T-helper 17 cell (primary cell): ENCODE measurements around the gene FCAMR. TPM values are rescaled to one million over a fixed set of nuclear protein-coding genes. Genes with fewer than 3 reads are reported as not detected.
"Not testable (repeated sequence)": the region's sequence is repeated elsewhere in the genome, so short reads cannot be mapped to it uniquely, and the experiment has no call there.

Experiments used
- ATAC-seq: fragments of 150-1000 bp; cut with Tn5 transposase; 2 replicates; pipeline ENCODE4 v1.10.0; 2021; ENCODE audit warnings: mild to moderate bottlenecking, moderate library complexity
- DNase-seq, 3 donors: peaks; one replicate each; pipeline versions ENCODE4 v3.0.0 to v3.0.0-alpha.2; 2020 to 2021
- H3K9me3 ChIP-seq: one replicate; pipeline ENCODE4 v1.7.0; 2013; ENCODE audit warnings: low read length, mild to moderate bottlenecking; ENCODE audit not compliant: control insufficient read depth, poor library complexity, severe bottlenecking
- H3K27ac Mint-ChIP-seq: one replicate; pipeline ENCODE4 v1.8.0; 2022; ENCODE audit warnings: mild to moderate bottlenecking, moderate library complexity, mixed read lengths
- H3K27me3 Mint-ChIP-seq: one replicate; pipeline ENCODE4 v1.8.0; 2022; ENCODE audit warnings: mixed read lengths
- H3K36me3 Mint-ChIP-seq: one replicate; pipeline ENCODE4 v1.8.0; 2022; ENCODE audit warnings: low read depth, mixed read lengths
- H3K4me1 Mint-ChIP-seq: one replicate; pipeline ENCODE4 v1.8.0; 2022; ENCODE audit warnings: mild to moderate bottlenecking, mixed read lengths
- H3K4me3 Mint-ChIP-seq: one replicate; pipeline ENCODE4 v1.8.0; 2022; ENCODE audit warnings: mild to moderate bottlenecking, moderate library complexity, mixed read lengths
- total RNA-seq, 4 donors: library from RNA in 2 of 4; stranded (reverse) in 2 of 4; gene quantifications; one replicate each; pipeline ENCODE4 v1.2.3 and lab custom pipeline; 2022 to 2026

Gene FCAMR
- total RNA-seq, 2 donors from 2014 or later: not detected

- no peaks in the 10 kb centered on the region for H3K36me3 Mint-ChIP-seq
Observed at GRCh38 chr1:206930210-206930798, 40.0 kb downstream of the FCAMR start.

DNA sequence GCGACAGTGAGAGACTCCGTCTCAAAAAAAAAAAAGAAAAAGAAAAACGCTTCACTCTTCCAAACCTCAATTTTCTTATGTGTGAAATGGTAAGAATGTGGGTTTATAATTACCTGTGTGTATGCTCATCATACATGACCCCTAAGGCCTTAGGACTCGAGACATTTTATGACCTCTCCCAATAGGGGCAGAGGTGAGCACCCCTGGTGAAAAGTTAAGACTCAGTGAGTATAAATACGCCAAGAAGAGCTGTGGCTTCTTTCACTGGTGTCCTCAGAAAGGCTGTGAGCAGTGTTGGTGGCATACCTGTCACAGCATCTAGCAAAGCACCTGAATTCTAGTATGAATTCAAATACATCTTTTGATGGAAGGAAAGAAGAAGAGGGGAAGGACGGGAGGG is 40.7 kb downstream of the FCAMR start:
- Mint-ChIP-seq H3K27ac (peak overlapping the region; percentile 81), H3K4me1 (peaks cover 31% of the 10 kb centered on the region), H3K36me3 (no peaks in the 10 kb centered on the region), H3K27me3 (no peaks in the 10 kb centered on the region), H3K4me3 (no peak overlapping the region)
- ATAC-seq (no peak), DNase-seq (no peak)
- no peaks in the 10 kb centered on the region for H3K9me3 ChIP-seq

More at GRCh38 chr1:206930210-206930798, 40.0 kb downstream of the FCAMR start:
- H3K4me1 Mint-ChIP-seq: peaks cover 33% of the 10 kb centered on the region
- peak overlapping the region; percentile 66 for H3K4me3 Mint-ChIP-seq
- DNase-seq: no peak
- H3K27ac Mint-ChIP-seq: peak overlapping the region; percentile 81
- ATAC-seq: peak; percentile 47
- H3K9me3 ChIP-seq: no peaks in the 10 kb centered on the region
- no peaks in the 10 kb centered on the region for H3K27me3 Mint-ChIP-seq

DNA sequence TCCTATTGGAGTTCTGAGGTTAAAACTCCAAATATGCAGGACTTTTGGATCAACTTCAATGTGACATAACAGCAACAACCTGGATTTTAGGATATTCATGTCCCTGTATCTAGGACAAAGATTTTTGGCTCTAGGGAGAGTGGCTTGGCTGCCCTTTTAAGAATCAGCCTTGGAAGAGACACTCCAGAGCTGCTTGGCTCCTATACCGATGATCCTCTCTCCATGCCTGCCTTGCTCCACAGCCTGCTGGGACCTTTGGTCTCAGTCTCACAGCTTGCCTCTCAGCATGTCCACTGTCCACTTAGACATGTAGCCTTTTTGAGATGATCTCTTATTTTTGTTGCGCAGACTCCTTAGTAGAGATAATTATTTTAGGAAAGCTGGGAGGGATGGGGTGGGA is 44.0 kb downstream of the FCAMR start:
- H3K9me3 ChIP-seq: no peaks in the 10 kb centered on the region
- H3K4me3 Mint-ChIP-seq: no peak overlapping the region
- H3K27me3 Mint-ChIP-seq: no peaks in the 10 kb centered on the region
- no peak overlapping the region for H3K27ac Mint-ChIP-seq
- no peak for ATAC-seq
- peaks cover 23% of the 10 kb centered on the region for H3K4me1 Mint-ChIP-seq
- H3K36me3 Mint-ChIP-seq: no peaks in the 10 kb centered on the region
- DNase-seq: no peak

DNA sequence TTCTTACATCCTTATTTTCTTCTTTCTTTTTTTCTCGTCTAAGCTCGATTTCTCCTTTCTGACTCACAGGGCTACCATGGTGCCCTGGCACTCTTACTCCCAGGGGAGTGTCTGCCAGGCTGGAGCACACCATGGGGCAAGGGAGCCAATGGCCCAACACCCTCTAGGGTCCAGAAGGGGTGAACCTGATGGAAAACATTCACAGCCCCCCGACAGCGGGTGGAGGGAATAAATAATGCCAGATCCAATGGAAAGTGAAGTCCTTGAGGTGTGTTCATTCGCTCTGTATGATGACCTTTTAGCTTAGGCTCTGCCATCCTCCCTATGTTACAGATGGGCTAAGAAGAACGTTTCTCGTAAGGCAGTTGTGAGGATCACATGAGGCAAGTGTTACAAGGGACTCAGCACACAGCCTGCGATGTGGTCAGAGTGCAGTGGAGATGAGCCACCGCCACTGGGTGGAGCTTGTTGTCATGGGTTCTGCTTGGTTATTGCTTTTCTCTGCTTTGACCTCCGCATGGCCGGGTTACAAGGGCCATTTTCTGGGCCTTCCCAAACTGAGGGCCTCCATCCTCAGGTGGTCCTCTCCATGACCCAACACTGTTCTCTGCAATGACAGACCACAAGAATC is 45.0 kb downstream of the FCAMR start:
- Mint-ChIP-seq H3K27me3 (no peaks in the 10 kb centered on the region), H3K4me3 (no peak overlapping the region), H3K4me1 (peaks cover 21% of the 10 kb centered on the region), H3K27ac (no peak overlapping the region), H3K36me3 (peaks cover 2% of the 10 kb centered on the region)
- peak; percentile 43 for ATAC-seq
- H3K9me3 ChIP-seq: no peaks in the 10 kb centered on the region
- DNase-seq: no peak

DNA sequence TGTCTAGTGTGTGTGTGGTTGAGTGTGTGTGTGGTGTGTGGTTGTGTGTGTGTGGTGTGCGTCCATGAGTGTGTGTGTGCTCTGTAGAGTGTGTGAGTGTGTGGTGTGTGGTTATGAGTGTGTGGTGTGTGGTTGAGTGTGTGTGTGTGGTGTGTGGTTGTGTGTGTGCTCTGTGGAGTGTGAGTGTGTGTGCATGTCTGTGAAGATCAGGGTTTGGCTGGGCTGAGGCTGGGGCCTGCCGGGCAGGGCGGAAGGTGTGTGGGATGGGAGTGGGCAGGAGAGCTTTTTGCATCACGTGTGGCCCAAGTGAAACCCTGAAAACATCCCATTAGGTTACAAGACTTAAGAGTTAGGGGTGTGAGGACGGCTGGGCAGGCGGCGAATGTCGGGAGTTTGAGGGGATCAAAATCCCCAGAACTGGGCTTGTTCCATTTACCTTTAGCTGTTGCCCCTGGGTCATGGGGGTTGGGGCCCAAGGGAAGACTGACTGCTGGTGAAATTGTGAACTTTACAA is 45.6 kb downstream of the FCAMR start:
- Mint-ChIP-seq H3K4me1 (peaks cover 20% of the 10 kb centered on the region), H3K27ac (no peak overlapping the region), H3K4me3 (no peak overlapping the region), H3K36me3 (peaks cover 5% of the 10 kb centered on the region), H3K27me3 (no peaks in the 10 kb centered on the region)
- no peak for ATAC-seq
- DNase-seq: no peak
- no peaks in the 10 kb centered on the region for H3K9me3 ChIP-seq

DNA sequence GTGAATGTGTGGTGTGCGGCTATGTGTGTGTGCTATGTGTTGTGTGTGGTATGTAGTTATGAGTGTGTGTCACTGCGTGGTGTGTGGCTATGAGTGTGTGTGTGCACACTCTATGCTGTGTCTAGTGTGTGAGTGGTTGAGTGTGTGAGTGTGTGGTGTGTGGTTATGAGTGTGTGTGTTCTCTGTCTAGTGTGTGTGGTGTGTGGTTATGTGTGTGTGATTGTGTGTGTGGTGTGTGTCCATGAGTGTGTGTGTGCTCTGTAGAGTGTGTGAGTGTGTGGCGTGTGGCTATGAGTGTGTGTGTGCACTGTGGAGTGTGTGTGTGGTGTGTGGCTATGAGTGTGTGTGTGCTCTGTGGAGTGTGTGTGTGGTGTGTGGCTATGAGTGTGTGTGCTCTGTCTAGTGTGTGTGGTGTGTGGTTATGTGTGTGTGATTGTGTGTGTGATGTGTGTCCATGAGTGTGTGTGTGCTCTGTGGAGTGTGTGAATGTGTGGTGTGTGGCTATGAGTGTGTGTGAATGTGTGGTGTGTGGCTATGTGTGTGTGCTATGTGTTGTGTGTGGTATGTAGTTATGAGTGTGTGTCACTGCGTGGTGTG is 46.2 kb downstream of the FCAMR start:
- H3K36me3 Mint-ChIP-seq, H3K27me3 Mint-ChIP-seq, ATAC-seq, DNase-seq, H3K27ac Mint-ChIP-seq, H3K9me3 ChIP-seq, H3K4me3 Mint-ChIP-seq: not testable (repeated sequence)
- peaks cover 19% of the 10 kb centered on the region for H3K4me1 Mint-ChIP-seq

- ATAC-seq: peak; percentile 82
- H3K4me1 Mint-ChIP-seq: peaks cover 24% of the 10 kb centered on the region
- H3K27me3 Mint-ChIP-seq: no peaks in the 10 kb centered on the region
- no peaks in the 10 kb centered on the region for H3K9me3 ChIP-seq
- peak in 2 of 3 donors; percentile 43 to 54 for DNase-seq
- no peak overlapping the region for H3K4me3 Mint-ChIP-seq
- no peak overlapping the region for H3K27ac Mint-ChIP-seq
- H3K36me3 Mint-ChIP-seq: peaks cover 7% of the 10 kb centered on the region
Observed at GRCh38 chr1:206923009-206923960, 47.0 kb downstream of the FCAMR start.

DNA sequence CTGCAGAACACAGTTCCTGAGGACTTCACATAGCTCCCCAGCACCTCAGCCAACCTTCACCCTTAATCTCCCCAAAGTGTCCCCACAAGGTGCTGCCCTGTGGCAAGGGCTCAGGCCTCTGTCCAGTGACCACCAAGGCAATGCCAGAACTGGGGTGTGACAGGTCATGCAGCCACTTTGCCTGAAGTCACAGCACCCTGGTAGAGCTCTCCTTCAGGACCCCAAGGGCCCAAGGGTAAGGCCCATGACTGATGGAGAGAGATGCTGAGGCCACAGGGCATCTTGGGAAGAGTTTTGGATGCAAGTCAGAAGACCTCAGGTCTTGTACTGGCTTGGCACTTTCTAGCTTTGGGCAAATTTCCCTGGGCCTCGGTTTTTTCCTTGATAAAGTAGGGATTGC is 47.7 kb downstream of the FCAMR start:
- H3K9me3 ChIP-seq: no peaks in the 10 kb centered on the region
- DNase-seq (no peak), ATAC-seq (no peak)
- Mint-ChIP-seq H3K4me1 (peaks cover 31% of the 10 kb centered on the region), H3K27me3 (no peaks in the 10 kb centered on the region), H3K27ac (no peak overlapping the region), H3K36me3 (peaks cover 13% of the 10 kb centered on the region), H3K4me3 (no peak overlapping the region)

- Mint-ChIP-seq H3K27ac (no peak within 1 kb of the TSS), H3K36me3 (peaks cover 14% of the 10 kb centered on the region), H3K4me3 (no peak within 1 kb of the TSS), H3K27me3 (no peaks in the 10 kb centered on the region), H3K4me1 (peaks cover 38% of the 10 kb centered on the region)
- peak in 1 of 3 donors; percentile 26 for DNase-seq
- H3K9me3 ChIP-seq: no peaks in the 10 kb centered on the region
- ATAC-seq: peak; percentile 58
Observed at GRCh38 chr1:206921772-206922265, 48.4 kb downstream of the FCAMR start, which contains the start of gene FCMR. Gene FCMR (minus strand): TSS chr1:206921941. CDS start chr1:206921854, 87 bp downstream.

- no peaks in the 10 kb centered on the region for H3K27me3 Mint-ChIP-seq
- H3K4me3 Mint-ChIP-seq: no peak overlapping the region
- ATAC-seq (no peak), DNase-seq (no peak)
- no peak overlapping the region for H3K27ac Mint-ChIP-seq
- peaks cover 34% of the 10 kb centered on the region for H3K36me3 Mint-ChIP-seq
- H3K4me1 Mint-ChIP-seq: peaks cover 74% of the 10 kb centered on the region
- H3K9me3 ChIP-seq: no peaks in the 10 kb centered on the region
Observed at GRCh38 chr1:206918076-206918475, 52.2 kb downstream of the FCAMR start.

GRCh38 chr1:206916000-206916709 is 54.1 kb downstream of the FCAMR start:
- Mint-ChIP-seq H3K27me3 (no peaks in the 10 kb centered on the region), H3K27ac (no peak overlapping the region), H3K36me3 (peaks cover 36% of the 10 kb centered on the region), H3K4me3 (no peak overlapping the region), H3K4me1 (peaks cover 80% of the 10 kb centered on the region)
- ATAC-seq (no peak), DNase-seq (no peak)
- H3K9me3 ChIP-seq: no peaks in the 10 kb centered on the region

GRCh38 chr1:206915030-206915735 is 55.1 kb downstream of the FCAMR start:
- no peaks in the 10 kb centered on the region for H3K9me3 ChIP-seq
- ATAC-seq: no peak
- Mint-ChIP-seq H3K27ac (no peak overlapping the region), H3K4me1 (peaks cover 76% of the 10 kb centered on the region), H3K36me3 (peaks cover 33% of the 10 kb centered on the region), H3K4me3 (no peak overlapping the region), H3K27me3 (no peaks in the 10 kb centered on the region)
- DNase-seq: no peak
